ENCODE results near the gene RIN3.
"Not testable (repeated sequence)": the region's sequence is repeated elsewhere in the genome, so short reads cannot be mapped to it uniquely, and the experiment has no call there.

The RIN3 gene

GRCh38 chr14:92631098-92631497 is 117.5 kb downstream of the RIN3 start:
- no peak for DNase-seq

GRCh38 chr14:92632546-92633273 is 119.1 kb downstream of the RIN3 start:
- no peak for DNase-seq

GRCh38 chr14:92633274-92633616 is 119.7 kb downstream of the RIN3 start:
- no peak for DNase-seq

GRCh38 chr14:92633724-92634123 is 120.1 kb downstream of the RIN3 start:
- DNase-seq = no peak

GRCh38 chr14:92635031-92635430 is 121.5 kb downstream of the RIN3 start:
- DNase-seq = no peak

GRCh38 chr14:92635896-92636295 is 122.3 kb downstream of the RIN3 start:
- DNase-seq = no peak

GRCh38 chr14:92637228-92637627 is 123.6 kb downstream of the RIN3 start:
- no peak for DNase-seq

GRCh38 chr14:92637864-92638263 is 124.3 kb downstream of the RIN3 start:
- DNase-seq = no peak

GRCh38 chr14:92638266-92638665 is 124.7 kb downstream of the RIN3 start:
- DNase-seq = no peak

- DNase-seq = no peak
Observed at GRCh38 chr14:92638904-92639303, 125.3 kb downstream of the RIN3 start.

GRCh38 chr14:92639472-92640117 is 126.0 kb downstream of the RIN3 start:
- not testable (repeated sequence) for DNase-seq

GRCh38 chr14:92641306-92641705 is 127.7 kb downstream of the RIN3 start:
- no peak for DNase-seq

- no peak for DNase-seq
Observed at GRCh38 chr14:92644171-92644969, 130.8 kb downstream of the RIN3 start.

- no peak for DNase-seq
Observed at GRCh38 chr14:92644970-92645515, 131.5 kb downstream of the RIN3 start.

GRCh38 chr14:92645841-92646478 is 132.4 kb downstream of the RIN3 start:
- DNase-seq = no peak

GRCh38 chr14:92646952-92647796 is 133.6 kb downstream of the RIN3 start:
- no peak for DNase-seq

GRCh38 chr14:92647797-92648279 is 134.3 kb downstream of the RIN3 start:
- no peak for DNase-seq

- no peak for DNase-seq
Observed at GRCh38 chr14:92649066-92649465, 135.5 kb downstream of the RIN3 start.

- DNase-seq = no peak
Observed at GRCh38 chr14:92649934-92650545, 136.5 kb downstream of the RIN3 start.

- no peak for DNase-seq
Observed at GRCh38 chr14:92650581-92651105, 137.1 kb downstream of the RIN3 start.

- DNase-seq = no peak
Observed at GRCh38 chr14:92651106-92651757, 137.7 kb downstream of the RIN3 start.

Data from NCI-H774 (cell line).